GM12875 (cell line): ENCODE data around the gene USP21.

Experiments used
- H3K4me3 ChIP-seq: one replicate; pipeline ENCODE4 v1.5.1; 2011; ENCODE audit warnings: low read depth, low read length, control low read depth
- TF ChIP-seq, protein P1 (sequence below): IDR thresholded peaks from 2 replicates; pipeline ENCODE4 v1.5.1; 2011; ENCODE audit warnings: low read depth, mild to moderate bottlenecking, control low read depth, inconsistent platforms, low read length, moderate library complexity, borderline replicate concordance; ENCODE audit not compliant: insufficient read depth

The USP21 gene

DNA sequence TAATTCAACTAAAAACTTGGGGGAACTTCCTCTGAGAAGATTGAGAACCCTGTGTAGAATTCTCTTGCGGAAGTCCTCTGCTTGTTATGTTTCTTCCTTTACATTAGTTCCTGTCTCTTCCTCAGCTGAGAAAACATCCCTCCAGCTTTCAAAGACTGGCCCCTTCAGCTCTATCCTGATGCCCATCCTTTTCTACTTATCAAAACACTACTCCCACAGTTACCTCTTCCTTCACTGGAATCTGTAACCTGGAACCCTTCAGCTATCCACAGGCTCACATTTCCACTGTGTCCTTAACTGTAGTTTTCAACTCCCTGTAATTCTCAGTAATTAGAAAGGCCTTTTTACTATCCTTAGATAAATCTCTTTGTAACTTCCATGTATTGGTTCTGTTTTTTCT, 20.9 kb upstream of the USP21 start:
- H3K4me3 ChIP-seq = no peak overlapping the region
- TF ChIP-seq, protein P1, sequence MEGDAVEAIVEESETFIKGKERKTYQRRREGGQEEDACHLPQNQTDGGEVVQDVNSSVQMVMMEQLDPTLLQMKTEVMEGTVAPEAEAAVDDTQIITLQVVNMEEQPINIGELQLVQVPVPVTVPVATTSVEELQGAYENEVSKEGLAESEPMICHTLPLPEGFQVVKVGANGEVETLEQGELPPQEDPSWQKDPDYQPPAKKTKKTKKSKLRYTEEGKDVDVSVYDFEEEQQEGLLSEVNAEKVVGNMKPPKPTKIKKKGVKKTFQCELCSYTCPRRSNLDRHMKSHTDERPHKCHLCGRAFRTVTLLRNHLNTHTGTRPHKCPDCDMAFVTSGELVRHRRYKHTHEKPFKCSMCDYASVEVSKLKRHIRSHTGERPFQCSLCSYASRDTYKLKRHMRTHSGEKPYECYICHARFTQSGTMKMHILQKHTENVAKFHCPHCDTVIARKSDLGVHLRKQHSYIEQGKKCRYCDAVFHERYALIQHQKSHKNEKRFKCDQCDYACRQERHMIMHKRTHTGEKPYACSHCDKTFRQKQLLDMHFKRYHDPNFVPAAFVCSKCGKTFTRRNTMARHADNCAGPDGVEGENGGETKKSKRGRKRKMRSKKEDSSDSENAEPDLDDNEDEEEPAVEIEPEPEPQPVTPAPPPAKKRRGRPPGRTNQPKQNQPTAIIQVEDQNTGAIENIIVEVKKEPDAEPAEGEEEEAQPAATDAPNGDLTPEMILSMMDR = no peak

- TF ChIP-seq, protein P1 = peak; percentile 10; the same call in 1 of the 2 replicates
- no peak overlapping the region for H3K4me3 ChIP-seq
Observed at GRCh38 chr1:161139766-161140165, 19.5 kb upstream of the USP21 start.

DNA sequence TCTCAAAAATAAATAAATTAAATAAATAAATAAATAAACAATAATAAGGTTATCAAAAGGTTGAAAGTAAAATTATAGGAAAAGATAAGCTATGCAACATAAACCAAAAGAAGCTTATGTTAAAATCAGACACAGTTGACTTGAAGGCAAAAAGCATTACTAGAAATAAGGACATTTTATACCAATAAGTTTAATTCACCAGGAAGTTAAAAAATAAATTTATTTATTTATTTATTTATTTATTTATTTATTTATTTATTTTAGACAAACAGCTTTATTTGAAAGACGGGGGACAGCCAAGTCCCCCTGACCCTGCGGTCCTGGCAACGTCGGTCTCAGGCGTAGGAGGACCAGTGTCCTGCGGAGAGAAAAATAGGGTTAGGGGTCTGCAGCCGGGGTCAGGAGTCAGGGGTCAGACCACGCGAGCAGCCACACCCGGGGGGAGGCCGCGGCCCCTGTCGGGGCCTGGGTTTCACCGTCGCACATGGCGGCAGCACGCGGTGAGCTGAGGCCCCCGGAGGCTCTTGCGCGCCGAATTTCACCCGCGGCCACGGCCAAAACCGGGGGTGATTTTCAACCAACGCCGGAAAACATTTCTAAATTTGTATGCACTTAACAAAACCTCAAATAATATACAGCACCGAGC, 18.4 kb upstream of the USP21 start:
- TF ChIP-seq, protein P1 = no peak
- no peak overlapping the region for H3K4me3 ChIP-seq

- TF ChIP-seq, protein P1 = no peak
- no peak overlapping the region for H3K4me3 ChIP-seq
Observed at GRCh38 chr1:161145832-161146231, 13.5 kb upstream of the USP21 start.

DNA sequence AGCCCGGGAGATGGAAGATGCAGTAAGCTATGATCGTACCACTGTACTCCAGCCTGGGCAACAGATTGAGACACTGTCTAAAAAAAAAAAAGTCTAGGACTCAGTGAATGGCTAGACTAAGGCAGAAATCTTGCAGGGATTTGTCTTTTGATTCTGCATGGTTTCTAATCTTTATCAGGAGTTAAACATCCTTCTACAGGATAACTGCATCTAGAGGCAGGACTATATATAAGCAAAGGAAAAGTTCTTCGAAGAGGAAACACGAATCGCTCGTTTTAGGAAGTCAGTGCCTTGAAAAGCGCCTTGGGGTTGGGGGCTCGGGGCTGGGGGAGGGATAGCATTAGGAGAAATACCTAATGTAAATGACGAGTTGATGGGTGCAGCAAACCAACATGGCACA, 6.1 kb upstream of the USP21 start:
- TF ChIP-seq, protein P1 = no peak
- H3K4me3 ChIP-seq = peak overlapping the region; percentile 57

- TF ChIP-seq, protein P1 = no peak
- H3K4me3 ChIP-seq = peak within 1 kb of the TSS; percentile 57
Observed at GRCh38 chr1:161153682-161154337, 5.5 kb upstream of the USP21 start, which contains the start of gene UFC1. Gene UFC1 (plus strand): TSS chr1:161153978. CDS start chr1:161153998, 20 bp downstream.

GRCh38 chr1:161157867-161158266, 1.4 kb upstream of the USP21 start:
- TF ChIP-seq, protein P1 = no peak
- no peak overlapping the region for H3K4me3 ChIP-seq
